ENCODE measurements around the gene ACR.

DNA sequence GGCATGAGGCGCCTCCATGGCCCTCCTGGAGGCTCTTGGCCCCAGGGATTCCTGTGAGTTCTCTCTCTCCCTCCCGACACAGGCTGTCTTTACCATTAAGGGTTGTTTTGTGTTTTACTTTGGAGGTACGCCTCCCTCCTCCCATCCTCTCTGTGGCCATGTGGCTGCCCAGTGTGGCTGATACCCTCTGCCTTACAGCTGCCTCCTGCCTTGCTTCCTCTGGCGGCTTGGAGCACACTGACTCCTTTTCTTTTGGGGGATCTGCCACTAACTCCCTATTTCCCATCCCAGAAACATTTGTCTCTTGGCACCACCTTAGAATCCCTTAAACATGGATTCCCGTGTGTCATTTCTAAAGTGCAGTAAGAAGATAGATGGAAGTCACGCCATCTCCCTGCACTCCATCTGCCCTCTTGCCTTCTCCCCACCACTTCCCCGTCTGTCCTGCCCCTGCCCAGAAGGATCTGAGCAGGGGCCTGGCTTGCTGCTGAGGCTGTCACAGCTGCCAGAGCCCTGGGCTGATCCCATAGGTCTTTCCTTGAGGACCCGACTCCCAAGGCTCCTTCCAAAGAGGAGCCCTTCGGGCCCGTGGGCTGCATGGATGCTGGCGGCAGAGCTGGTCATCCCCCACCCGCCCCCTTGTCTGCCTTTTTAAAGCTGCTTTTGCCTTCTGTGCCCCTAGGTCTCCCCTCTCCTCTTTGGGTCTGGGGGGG lies 15.1 kb upstream of the ACR start:
- TF ChIP-seq, protein P1, sequence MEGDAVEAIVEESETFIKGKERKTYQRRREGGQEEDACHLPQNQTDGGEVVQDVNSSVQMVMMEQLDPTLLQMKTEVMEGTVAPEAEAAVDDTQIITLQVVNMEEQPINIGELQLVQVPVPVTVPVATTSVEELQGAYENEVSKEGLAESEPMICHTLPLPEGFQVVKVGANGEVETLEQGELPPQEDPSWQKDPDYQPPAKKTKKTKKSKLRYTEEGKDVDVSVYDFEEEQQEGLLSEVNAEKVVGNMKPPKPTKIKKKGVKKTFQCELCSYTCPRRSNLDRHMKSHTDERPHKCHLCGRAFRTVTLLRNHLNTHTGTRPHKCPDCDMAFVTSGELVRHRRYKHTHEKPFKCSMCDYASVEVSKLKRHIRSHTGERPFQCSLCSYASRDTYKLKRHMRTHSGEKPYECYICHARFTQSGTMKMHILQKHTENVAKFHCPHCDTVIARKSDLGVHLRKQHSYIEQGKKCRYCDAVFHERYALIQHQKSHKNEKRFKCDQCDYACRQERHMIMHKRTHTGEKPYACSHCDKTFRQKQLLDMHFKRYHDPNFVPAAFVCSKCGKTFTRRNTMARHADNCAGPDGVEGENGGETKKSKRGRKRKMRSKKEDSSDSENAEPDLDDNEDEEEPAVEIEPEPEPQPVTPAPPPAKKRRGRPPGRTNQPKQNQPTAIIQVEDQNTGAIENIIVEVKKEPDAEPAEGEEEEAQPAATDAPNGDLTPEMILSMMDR (conservative IDR thresholded peaks at IDR 0.05; ENCODE audit: low read depth, low read length): no peak
- no peak for TF ChIP-seq EZH2 (IDR thresholded peaks at IDR 0.05; ENCODE audit: borderline replicate concordance, low read depth, low read length, poor library complexity, severe bottlenecking)
